WTC11 (cell line): Measurements from ENCODE around the gene SLC24A3. TPM values are rescaled to one million over a fixed set of nuclear protein-coding genes. Genes with fewer than 3 reads are reported as not detected.

Experiments used
- ATAC-seq: fragments of 200-7000 bp; cut with Tn5 transposase; 2 replicates; pipeline ENCODE4 v1.10.0; 2021; ENCODE audit warnings: mild to moderate bottlenecking, moderate library complexity
- CTCF ChIA-PET: fragments of 300-600 bp; sonication (Branson Sonifier 250); formaldehyde crosslinking; loops from one replicate; lab custom pipeline; 2021; ENCODE audit warnings: antibody characterized with exemption; lab: Charles Lee
- POLR2A ChIA-PET: fragments of 350-600 bp; sonication (Branson Sonifier 250); formaldehyde crosslinking; loops from one replicate; lab custom pipeline; 2021; ENCODE audit warnings: antibody characterized with exemption; lab: Charles Lee
- DNase-seq: peaks from one replicate; pipeline ENCODE4 v3.0.0; 2021; ENCODE audit warnings: low spot score
- H3K27ac Mint-ChIP-seq: 2 replicates; pipeline ENCODE4 v1.8.0; 2021; ENCODE audit warnings: mixed read lengths
- H3K27me3 Mint-ChIP-seq: 2 replicates; pipeline ENCODE4 v1.8.0; 2021; ENCODE audit warnings: low read depth, mild to moderate bottlenecking, moderate library complexity, mixed read lengths
- H3K36me3 Mint-ChIP-seq: 2 replicates; pipeline ENCODE4 v1.8.0; 2021; ENCODE audit warnings: mixed read lengths
- H3K4me1 Mint-ChIP-seq: 2 replicates; pipeline ENCODE4 v1.8.0; 2022; ENCODE audit warnings: mixed read lengths
- H3K4me3 Mint-ChIP-seq: 2 replicates; pipeline ENCODE4 v1.8.0; 2021; ENCODE audit warnings: mild to moderate bottlenecking, moderate library complexity, mixed read lengths
- H3K9me3 Mint-ChIP-seq: 2 replicates; pipeline ENCODE4 v1.8.0; 2021; ENCODE audit warnings: mixed read lengths
- AR ChIP-seq: fragments of 250-450 bp; sonication (Bioruptor Pico); IDR thresholded peaks from 2 replicates; pipeline ENCODE4 v1.9.0; 2021; ENCODE audit warnings: mild to moderate bottlenecking
- CBFB ChIP-seq: sonication (generic); formaldehyde crosslinking; IDR thresholded peaks from 2 replicates; pipeline ENCODE4 v1.8.1; 2022; ENCODE audit warnings: mild to moderate bottlenecking, low read depth, missing genetic modification reagents
- ELF4 ChIP-seq: sonication (generic); formaldehyde crosslinking; IDR thresholded peaks from 2 replicates; pipeline ENCODE4 v1.8.1; 2022; ENCODE audit warnings: low read depth, mild to moderate bottlenecking, moderate library complexity, missing genetic modification reagents
- EMX1 ChIP-seq: fragments of 250-450 bp; sonication (Bioruptor Pico); IDR thresholded peaks from 2 replicates; pipeline ENCODE4 v1.8.0; 2021; ENCODE audit warnings: mild to moderate bottlenecking
- ERG ChIP-seq: fragments of 250-450 bp; sonication (Bioruptor Pico); IDR thresholded peaks from 2 replicates; pipeline ENCODE4 v1.8.0; 2021; ENCODE audit warnings: mild to moderate bottlenecking
- ESRRA ChIP-seq: sonication (generic); formaldehyde crosslinking; IDR thresholded peaks from 2 replicates; pipeline ENCODE4 v1.8.1; 2022; ENCODE audit warnings: mild to moderate bottlenecking, missing genetic modification reagents, borderline replicate concordance
- FOXK1 ChIP-seq: sonication (generic); formaldehyde crosslinking; IDR thresholded peaks from 2 replicates; pipeline ENCODE4 v1.8.0; 2022; ENCODE audit warnings: mild to moderate bottlenecking, moderate library complexity, missing genetic modification reagents
- FOXP4 ChIP-seq: sonication (generic); formaldehyde crosslinking; IDR thresholded peaks from 2 replicates; pipeline ENCODE4 v1.8.0; 2022; ENCODE audit warnings: mild to moderate bottlenecking, missing genetic modification reagents
- GTF2I ChIP-seq: fragments of 250-450 bp; sonication (Bioruptor Pico); conservative IDR thresholded peaks from 2 replicates; pipeline ENCODE4 v1.4.0; 2021; ENCODE audit warnings: mild to moderate bottlenecking
- IRF2 ChIP-seq: sonication (generic); formaldehyde crosslinking; IDR thresholded peaks from 2 replicates; pipeline ENCODE4 v1.8.0; 2022; ENCODE audit warnings: low read depth, missing genetic modification reagents, borderline replicate concordance
- KAT7 ChIP-seq: sonication (generic); formaldehyde crosslinking; IDR thresholded peaks from 2 replicates; pipeline ENCODE4 v1.8.1; 2023; ENCODE audit warnings: missing genetic modification reagents, mild to moderate bottlenecking, borderline replicate concordance
- MLX ChIP-seq: sonication (generic); formaldehyde crosslinking; IDR thresholded peaks from 2 replicates; pipeline ENCODE4 v1.8.1; 2023; ENCODE audit warnings: mild to moderate bottlenecking, missing genetic modification reagents, moderate library complexity
- MYBL2 ChIP-seq: sonication (generic); formaldehyde crosslinking; IDR thresholded peaks from 2 replicates; pipeline ENCODE4 v1.8.1; 2023; ENCODE audit warnings: mild to moderate bottlenecking, moderate library complexity, missing genetic modification reagents
- NFE2L1 ChIP-seq: sonication (generic); formaldehyde crosslinking; IDR thresholded peaks from 2 replicates; pipeline ENCODE4 v1.8.1; 2023; ENCODE audit warnings: missing genetic modification reagents
- NR3C1 ChIP-seq: sonication (generic); formaldehyde crosslinking; conservative IDR thresholded peaks from 2 replicates; pipeline ENCODE4 v1.8.1; 2023; ENCODE audit warnings: low read depth, mild to moderate bottlenecking, missing genetic modification reagents
- OVOL2 ChIP-seq: fragments of 250-450 bp; sonication (Bioruptor Pico); IDR thresholded peaks from 2 replicates; pipeline ENCODE4 v1.9.0; 2021; ENCODE audit warnings: mild to moderate bottlenecking, borderline replicate concordance
- PRRX2 ChIP-seq: fragments of 250-450 bp; sonication (Bioruptor Pico); IDR thresholded peaks from 2 replicates; pipeline ENCODE4 v1.8.0; 2021; ENCODE audit warnings: mild to moderate bottlenecking
- RELA ChIP-seq: sonication (generic); formaldehyde crosslinking; IDR thresholded peaks from 2 replicates; pipeline ENCODE4 v1.8.1; 2022; ENCODE audit warnings: missing genetic modification reagents, mild to moderate bottlenecking, borderline replicate concordance
- RORB ChIP-seq: fragments of 250-450 bp; sonication (Bioruptor Pico); IDR thresholded peaks from 2 replicates; pipeline ENCODE4 v1.9.0; 2021; ENCODE audit warnings: mild to moderate bottlenecking
- SMAD3 ChIP-seq: sonication (generic); formaldehyde crosslinking; IDR thresholded peaks from 2 replicates; pipeline ENCODE4 v1.8.0; 2022; ENCODE audit warnings: missing genetic modification reagents, mild to moderate bottlenecking, borderline replicate concordance
- SMAD4 ChIP-seq: sonication (generic); formaldehyde crosslinking; IDR thresholded peaks from 2 replicates; pipeline ENCODE4 v1.8.0; 2022; ENCODE audit warnings: mild to moderate bottlenecking, missing genetic modification reagents
- SOX15 ChIP-seq: fragments of 250-450 bp; sonication (Bioruptor Pico); IDR thresholded peaks from 2 replicates; pipeline ENCODE4 v1.9.0; 2021; ENCODE audit warnings: mild to moderate bottlenecking
- TCF7 ChIP-seq: sonication (generic); formaldehyde crosslinking; IDR thresholded peaks from 2 replicates; pipeline ENCODE4 v1.8.0; 2022; ENCODE audit warnings: mild to moderate bottlenecking, low read depth, missing genetic modification reagents, moderate library complexity
- TP53 ChIP-seq: sonication (generic); formaldehyde crosslinking; IDR thresholded peaks from 2 replicates; pipeline ENCODE4 v1.8.1; 2023; ENCODE audit warnings: mild to moderate bottlenecking, missing genetic modification reagents
- ZMAT4 ChIP-seq: fragments of 250-450 bp; sonication (Bioruptor Pico); IDR thresholded peaks from 2 replicates; pipeline ENCODE4 v1.9.0; 2021; ENCODE audit warnings: mild to moderate bottlenecking
- ZNF121 ChIP-seq: sonication (generic); formaldehyde crosslinking; IDR thresholded peaks from 2 replicates; pipeline ENCODE4 v1.8.0; 2023; ENCODE audit warnings: missing genetic modification reagents
- ZNF219 ChIP-seq: sonication (generic); formaldehyde crosslinking; IDR thresholded peaks from 2 replicates; pipeline ENCODE4 v1.8.0; 2023; ENCODE audit warnings: missing genetic modification reagents, mild to moderate bottlenecking, borderline replicate concordance
- ZNF232 ChIP-seq: sonication (generic); formaldehyde crosslinking; IDR thresholded peaks from 2 replicates; pipeline ENCODE4 v1.8.0; 2022; ENCODE audit warnings: mild to moderate bottlenecking, missing genetic modification reagents
- total RNA-seq: library from RNA; stranded (reverse); gene quantifications from 3 replicates; pipeline ENCODE4 v1.2.3, GENCODE V29; 2021

SLC24A3 gene
- total RNA-seq, 1 experiment from 2014 or later, result 5.7 TPM

- DNase-seq (no peak), ATAC-seq (no peak)
- H3K27ac Mint-ChIP-seq, result no peak overlapping the region
- H3K4me1 Mint-ChIP-seq, result peaks cover 2% of the 10 kb centered on the region; the same call in 1 of the 2 replicates
- POLR2A ChIA-PET, result no interaction called here
- CTCF ChIA-PET, result interaction anchor here (1.0 kb wide), 1 partner anchor 89 kb away, joined by 3 read pairs; no protein-coding TSS in a partner anchor
- TF ChIP-seq NR3C1 (CRISPR knock-in tag) (no peak), RORB (CRISPR knock-in tag) (no peak), GTF2I (CRISPR knock-in tag) (no peak), AR (CRISPR knock-in tag) (no peak), ZNF219 (no peak), RELA (no peak), PRRX2 (CRISPR knock-in tag) (no peak), EMX1 (CRISPR knock-in tag) (no peak), SMAD3 (no peak), ZNF232 (CRISPR knock-in tag) (no peak), ERG (CRISPR knock-in tag) (no peak), KAT7 (no peak), NFE2L1 (CRISPR knock-in tag) (no peak), TP53 (no peak), ZMAT4 (CRISPR knock-in tag) (no peak)
- TF ChIP-seq, all 79 proteins: peak for 0
- H3K36me3 Mint-ChIP-seq, result no peaks in the 10 kb centered on the region
- H3K27me3 Mint-ChIP-seq, result no peaks in the 10 kb centered on the region
- no peaks in the 10 kb centered on the region; the same call in 1 of the 2 replicates for H3K9me3 Mint-ChIP-seq
- no peak overlapping the region for H3K4me3 Mint-ChIP-seq
Measured at GRCh38 chr20:19493794-19494495, 281.5 kb downstream of the SLC24A3 start.

GRCh38 chr20:19495905-19496703, 283.7 kb downstream of the SLC24A3 start:
- ATAC-seq (no peak), DNase-seq (no peak)
- Mint-ChIP-seq H3K27ac (no peak overlapping the region), H3K4me3 (no peak overlapping the region), H3K36me3 (no peaks in the 10 kb centered on the region), H3K27me3 (no peaks in the 10 kb centered on the region), H3K4me1 (peaks cover 2% of the 10 kb centered on the region; the same call in 1 of the 2 replicates), H3K9me3 (no peaks in the 10 kb centered on the region; the same call in 1 of the 2 replicates)
- CTCF ChIA-PET, result no interaction called here
- POLR2A ChIA-PET, result no interaction called here
- TF ChIP-seq SOX15 (no peak), FOXK1 (CRISPR knock-in tag) (no peak), NFE2L1 (CRISPR knock-in tag) (no peak), ERG (CRISPR knock-in tag) (no peak), MYBL2 (CRISPR knock-in tag) (no peak), OVOL2 (CRISPR knock-in tag) (no peak), ELF4 (CRISPR knock-in tag) (no peak), CBFB (CRISPR knock-in tag) (no peak), ZNF121 (CRISPR knock-in tag) (no peak), SMAD4 (no peak), FOXP4 (CRISPR knock-in tag) (no peak), IRF2 (CRISPR knock-in tag) (no peak), SMAD3 (no peak), TP53 (no peak), MLX (CRISPR knock-in tag) (no peak), ESRRA (CRISPR knock-in tag) (no peak), TCF7 (no peak)
